Measurements from ENCODE around the gene MSL1.

DNA sequence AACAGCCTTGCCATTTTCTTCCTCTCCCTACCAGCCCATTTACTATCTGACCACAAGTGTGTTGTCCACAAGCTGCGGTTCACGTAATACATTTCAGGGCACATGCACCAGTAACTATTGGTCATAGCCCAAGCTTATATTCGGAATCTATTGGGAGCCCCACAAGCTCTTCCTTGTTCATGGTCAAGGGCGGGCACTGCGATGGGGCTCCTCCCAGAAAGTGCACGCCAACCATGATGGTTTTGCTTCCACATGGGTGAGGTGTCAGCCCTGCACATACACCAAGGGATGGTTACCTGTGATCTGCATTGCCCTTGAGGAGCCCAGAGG lies 46.9 kb upstream of the MSL1 start:
- TF ChIP-seq ARNTL (CRISPR knock-in tag; IDR thresholded peaks at IDR 0.05; ENCODE audit: borderline replicate concordance, low read depth) (no peak), TCF4 (CRISPR knock-in tag; IDR thresholded peaks at IDR 0.05; ENCODE audit: borderline replicate concordance) (no peak), ZFP30 (CRISPR knock-in tag; IDR thresholded peaks at IDR 0.05) (no peak), RARB (CRISPR knock-in tag; IDR thresholded peaks at IDR 0.05) (no peak)
- TF ChIP-seq, protein P1, sequence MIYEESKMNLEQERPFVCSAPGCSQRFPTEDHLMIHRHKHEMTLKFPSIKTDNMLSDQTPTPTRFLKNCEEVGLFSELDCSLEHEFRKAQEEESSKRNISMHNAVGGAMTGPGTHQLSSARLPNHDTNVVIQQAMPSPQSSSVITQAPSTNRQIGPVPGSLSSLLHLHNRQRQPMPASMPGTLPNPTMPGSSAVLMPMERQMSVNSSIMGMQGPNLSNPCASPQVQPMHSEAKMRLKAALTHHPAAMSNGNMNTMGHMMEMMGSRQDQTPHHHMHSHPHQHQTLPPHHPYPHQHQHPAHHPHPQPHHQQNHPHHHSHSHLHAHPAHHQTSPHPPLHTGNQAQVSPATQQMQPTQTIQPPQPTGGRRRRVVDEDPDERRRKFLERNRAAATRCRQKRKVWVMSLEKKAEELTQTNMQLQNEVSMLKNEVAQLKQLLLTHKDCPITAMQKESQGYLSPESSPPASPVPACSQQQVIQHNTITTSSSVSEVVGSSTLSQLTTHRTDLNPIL (CRISPR knock-in tag; IDR thresholded peaks at IDR 0.05; ENCODE audit: low read depth): no peak
- TF ChIP-seq, protein P2, sequence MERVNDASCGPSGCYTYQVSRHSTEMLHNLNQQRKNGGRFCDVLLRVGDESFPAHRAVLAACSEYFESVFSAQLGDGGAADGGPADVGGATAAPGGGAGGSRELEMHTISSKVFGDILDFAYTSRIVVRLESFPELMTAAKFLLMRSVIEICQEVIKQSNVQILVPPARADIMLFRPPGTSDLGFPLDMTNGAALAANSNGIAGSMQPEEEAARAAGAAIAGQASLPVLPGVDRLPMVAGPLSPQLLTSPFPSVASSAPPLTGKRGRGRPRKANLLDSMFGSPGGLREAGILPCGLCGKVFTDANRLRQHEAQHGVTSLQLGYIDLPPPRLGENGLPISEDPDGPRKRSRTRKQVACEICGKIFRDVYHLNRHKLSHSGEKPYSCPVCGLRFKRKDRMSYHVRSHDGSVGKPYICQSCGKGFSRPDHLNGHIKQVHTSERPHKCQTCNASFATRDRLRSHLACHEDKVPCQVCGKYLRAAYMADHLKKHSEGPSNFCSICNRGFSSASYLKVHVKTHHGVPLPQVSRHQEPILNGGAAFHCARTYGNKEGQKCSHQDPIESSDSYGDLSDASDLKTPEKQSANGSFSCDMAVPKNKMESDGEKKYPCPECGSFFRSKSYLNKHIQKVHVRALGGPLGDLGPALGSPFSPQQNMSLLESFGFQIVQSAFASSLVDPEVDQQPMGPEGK (CRISPR knock-in tag; IDR thresholded peaks at IDR 0.05; ENCODE audit: borderline replicate concordance): no peak
- TF ChIP-seq, protein P3, sequence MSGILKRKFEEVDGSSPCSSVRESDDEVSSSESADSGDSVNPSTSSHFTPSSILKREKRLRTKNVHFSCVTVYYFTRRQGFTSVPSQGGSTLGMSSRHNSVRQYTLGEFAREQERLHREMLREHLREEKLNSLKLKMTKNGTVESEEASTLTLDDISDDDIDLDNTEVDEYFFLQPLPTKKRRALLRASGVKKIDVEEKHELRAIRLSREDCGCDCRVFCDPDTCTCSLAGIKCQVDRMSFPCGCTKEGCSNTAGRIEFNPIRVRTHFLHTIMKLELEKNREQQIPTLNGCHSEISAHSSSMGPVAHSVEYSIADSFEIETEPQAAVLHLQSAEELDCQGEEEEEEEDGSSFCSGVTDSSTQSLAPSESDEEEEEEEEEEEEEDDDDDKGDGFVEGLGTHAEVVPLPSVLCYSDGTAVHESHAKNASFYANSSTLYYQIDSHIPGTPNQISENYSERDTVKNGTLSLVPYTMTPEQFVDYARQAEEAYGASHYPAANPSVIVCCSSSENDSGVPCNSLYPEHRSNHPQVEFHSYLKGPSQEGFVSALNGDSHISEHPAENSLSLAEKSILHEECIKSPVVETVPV (CRISPR knock-in tag; IDR thresholded peaks at IDR 0.05): no peak
